T-helper 1 cell treated with Interleukin-12 subunit alpha and Interleukin-12 subunit beta and Interleukin-4 antibody, amounts not matched to agents 30 ng/mL and 1 ng/mL, for 36 hours (primary cell): ENCODE results near the gene PTPRF. TPM values are rescaled to one million over a fixed set of nuclear protein-coding genes. Genes with fewer than 3 reads are reported as not detected.
"Not testable (repeated sequence)": the region's sequence is repeated elsewhere in the genome, so short reads cannot be mapped to it uniquely, and the experiment has no call there.

Source experiments
- intact Hi-C: fragments of 100-400 bp; cut with micrococcal nuclease; formaldehyde crosslinking; loops from one replicate; pipeline ENCODE4 v1.15.1; 2024
- total RNA-seq: library from RNA; stranded (reverse); gene quantifications from 2 replicates; pipeline ENCODE4 v1.2.3, GENCODE V29; 2022

Gene PTPRF
- total RNA-seq, 1 donor from 2014 or later: 0.81 TPM

GRCh38 chr1:43536864-43537358 lies 6.2 kb downstream of the PTPRF start:
- intact Hi-C loops: no loop called here

- intact Hi-C loops: no loop called here
Measured at GRCh38 chr1:43537423-43538142, 6.9 kb downstream of the PTPRF start.

- intact Hi-C loops: no loop called here
Measured at GRCh38 chr1:43538143-43538487, 7.4 kb downstream of the PTPRF start.

GRCh38 chr1:43538969-43539368 lies 8.3 kb downstream of the PTPRF start:
- intact Hi-C loops: no loop called here

- intact Hi-C loops: no loop called here
Measured at GRCh38 chr1:43539726-43540434, 9.2 kb downstream of the PTPRF start.

GRCh38 chr1:43540653-43541071 lies 10.0 kb downstream of the PTPRF start:
- intact Hi-C loops: no loop called here

- intact Hi-C loops: no loop called here
Measured at GRCh38 chr1:43541141-43541540, 10.5 kb downstream of the PTPRF start.

GRCh38 chr1:43541721-43542401 lies 11.2 kb downstream of the PTPRF start:
- intact Hi-C loops: no loop called here

- intact Hi-C loops: no loop called here
Measured at GRCh38 chr1:43542527-43543458, 12.1 kb downstream of the PTPRF start.

- intact Hi-C loops: no loop called here
Measured at GRCh38 chr1:43543567-43543966, 12.9 kb downstream of the PTPRF start.

- intact Hi-C loops: no loop called here
Measured at GRCh38 chr1:43545339-43545694, 14.6 kb downstream of the PTPRF start.

- intact Hi-C loops: no loop called here
Measured at GRCh38 chr1:43545695-43546387, 15.2 kb downstream of the PTPRF start.

GRCh38 chr1:43546388-43547100 lies 15.9 kb downstream of the PTPRF start:
- intact Hi-C loops: no loop called here

GRCh38 chr1:43547538-43548072 lies 16.9 kb downstream of the PTPRF start:
- intact Hi-C loops: no loop called here

- intact Hi-C loops: no loop called here
Measured at GRCh38 chr1:43548285-43549271, 17.9 kb downstream of the PTPRF start.

GRCh38 chr1:43549394-43549793 lies 18.7 kb downstream of the PTPRF start:
- intact Hi-C loops: not testable (repeated sequence)

- intact Hi-C loops: loop anchor here (5.0 kb wide), 1 partner anchor 323 kb away; no protein-coding TSS in a partner anchor
Measured at GRCh38 chr1:43549921-43550597, 19.4 kb downstream of the PTPRF start.
